SK-N-MC (cell line): Measurements from ENCODE around the gene NEDD9.

ENCODE experiments used
- DNase-seq: peaks from one replicate; pipeline ENCODE4 v3.0.0-alpha.2; 2011; ENCODE audit warnings: low read depth, low spot score
- H3K27ac ChIP-seq: fragments of 200-600 bp; sonication (generic); 2 replicates; pipeline ENCODE4 v1.5.1; 2016; ENCODE audit warnings: mixed run types
- H3K36me3 ChIP-seq: fragments of 200-600 bp; sonication (generic); 2 replicates; pipeline ENCODE4 v1.6.1; 2017; ENCODE audit warnings: antibody characterized with exemption, low read length, mixed read lengths; ENCODE audit not compliant: insufficient read depth
- H3K4me3 ChIP-seq: fragments of 200-600 bp; sonication (generic); 2 replicates; pipeline ENCODE4 v1.5.1; 2016
- H3K9ac ChIP-seq: fragments of 200-600 bp; sonication (generic); 2 replicates; pipeline ENCODE4 v1.8.0; 2017; ENCODE audit warnings: mixed run types, mixed read lengths; ENCODE audit not compliant: insufficient read length
- H3K9me3 ChIP-seq: fragments of 200-600 bp; sonication (generic); 2 replicates; pipeline ENCODE4 v1.6.1; 2017; ENCODE audit warnings: low read depth, mild to moderate bottlenecking, antibody characterized with exemption, low read length, moderate library complexity, mixed read lengths
- EZH2 ChIP-seq: fragments of 200-600 bp; sonication (generic); IDR thresholded peaks from one replicate; pipeline ENCODE4 v1.6.1; 2017; ENCODE audit warnings: antibody characterized with exemption
- FOXP2 ChIP-seq: optimal IDR thresholded peaks from 2 replicates; pipeline ENCODE3; 2011; ENCODE audit warnings: mild to moderate bottlenecking, moderate library complexity; ENCODE audit not compliant: insufficient read depth; ENCODE audit errors: extremely low read length, control extremely low read depth
- POLR2AphosphoS5 ChIP-seq: IDR thresholded peaks from 2 replicates; pipeline ENCODE4 v1.6.1; 2012; ENCODE audit warnings: mild to moderate bottlenecking, low read depth, low read length, borderline replicate concordance

The NEDD9 gene

GRCh38 chr6:11227698-11228097 lies 4.8 kb downstream of the NEDD9 start:
- no peak overlapping the region for H3K27ac ChIP-seq
- no peaks in the 10 kb centered on the region for H3K9me3 ChIP-seq
- DNase-seq = no peak
- H3K9ac ChIP-seq = no peak overlapping the region
- no peak for TF ChIP-seq POLR2AphosphoS5
- TF ChIP-seq FOXP2 = no peak
- TF ChIP-seq EZH2 = no peak
- no peak overlapping the region for H3K4me3 ChIP-seq
- H3K36me3 ChIP-seq = no peaks in the 10 kb centered on the region

- H3K27ac ChIP-seq = no peak overlapping the region
Observed at GRCh38 chr6:11226005-11226404, 6.5 kb downstream of the NEDD9 start.

GRCh38 chr6:11224966-11225463 lies 7.5 kb downstream of the NEDD9 start:
- Histone ChIP-seq H3K36me3 (no peaks in the 10 kb centered on the region), H3K9me3 (no peaks in the 10 kb centered on the region), H3K9ac (no peak overlapping the region), H3K4me3 (no peak overlapping the region), H3K27ac (no peak overlapping the region)
- DNase-seq = no peak
- TF ChIP-seq POLR2AphosphoS5 (no peak), FOXP2 (no peak), EZH2 (no peak)

More at GRCh38 chr6:11226005-11226404, 6.5 kb downstream of the NEDD9 start:
- Histone ChIP-seq H3K9me3 (no peaks in the 10 kb centered on the region), H3K4me3 (no peak overlapping the region), H3K9ac (no peak overlapping the region), H3K36me3 (no peaks in the 10 kb centered on the region)
- no peak for DNase-seq
- TF ChIP-seq POLR2AphosphoS5 = no peak
- no peak for TF ChIP-seq FOXP2
- TF ChIP-seq EZH2 = no peak

GRCh38 chr6:11224252-11224965 lies 8.1 kb downstream of the NEDD9 start:
- Histone ChIP-seq H3K9me3 (no peaks in the 10 kb centered on the region), H3K27ac (no peak overlapping the region), H3K4me3 (no peak overlapping the region), H3K9ac (no peak overlapping the region), H3K36me3 (no peaks in the 10 kb centered on the region)
- TF ChIP-seq FOXP2 = no peak
- no peak for TF ChIP-seq POLR2AphosphoS5
- no peak for TF ChIP-seq EZH2
- no peak for DNase-seq

GRCh38 chr6:11223286-11223864 lies 9.1 kb downstream of the NEDD9 start:
- DNase-seq = no peak
- Histone ChIP-seq H3K9ac (no peak overlapping the region), H3K4me3 (no peak overlapping the region), H3K9me3 (no peaks in the 10 kb centered on the region), H3K36me3 (no peaks in the 10 kb centered on the region), H3K27ac (no peak overlapping the region)
- TF ChIP-seq POLR2AphosphoS5 = no peak
- no peak for TF ChIP-seq EZH2
- no peak for TF ChIP-seq FOXP2

GRCh38 chr6:11222385-11223277 lies 9.8 kb downstream of the NEDD9 start:
- no peaks in the 10 kb centered on the region for H3K36me3 ChIP-seq
- no peaks in the 10 kb centered on the region for H3K9me3 ChIP-seq
- TF ChIP-seq EZH2 = no peak
- TF ChIP-seq POLR2AphosphoS5 = no peak
- TF ChIP-seq FOXP2 = no peak
- H3K9ac ChIP-seq = no peak overlapping the region
- no peak overlapping the region for H3K27ac ChIP-seq
- no peak for DNase-seq
- no peak overlapping the region for H3K4me3 ChIP-seq

- no peak overlapping the region for H3K9ac ChIP-seq
- no peak for TF ChIP-seq POLR2AphosphoS5
- no peak for TF ChIP-seq EZH2
- TF ChIP-seq FOXP2 = no peak
- no peaks in the 10 kb centered on the region for H3K36me3 ChIP-seq
- no peaks in the 10 kb centered on the region for H3K9me3 ChIP-seq
- no peak overlapping the region for H3K27ac ChIP-seq
- no peak for DNase-seq
- H3K4me3 ChIP-seq = no peak overlapping the region
Observed at GRCh38 chr6:11221623-11222384, 10.7 kb downstream of the NEDD9 start.

GRCh38 chr6:11219400-11219834 lies 13.1 kb downstream of the NEDD9 start:
- Histone ChIP-seq H3K9ac (no peak overlapping the region), H3K9me3 (no peaks in the 10 kb centered on the region), H3K36me3 (no peaks in the 10 kb centered on the region), H3K4me3 (no peak overlapping the region), H3K27ac (no peak overlapping the region)
- no peak for TF ChIP-seq FOXP2
- TF ChIP-seq EZH2 = no peak
- no peak for TF ChIP-seq POLR2AphosphoS5
- no peak for DNase-seq
